Measurements from ENCODE around the gene PRMT7. TPM values are rescaled to one million over a fixed set of nuclear protein-coding genes. Genes with fewer than 3 reads are reported as not detected.
A peak's percentile ranks its signal among the peaks of the same experiment; 100 is the strongest.

The PRMT7 gene
- total and polyA plus RNA-seq, 4 donors = 11.0 to 99.2 (median 31.6) TPM

DNA sequence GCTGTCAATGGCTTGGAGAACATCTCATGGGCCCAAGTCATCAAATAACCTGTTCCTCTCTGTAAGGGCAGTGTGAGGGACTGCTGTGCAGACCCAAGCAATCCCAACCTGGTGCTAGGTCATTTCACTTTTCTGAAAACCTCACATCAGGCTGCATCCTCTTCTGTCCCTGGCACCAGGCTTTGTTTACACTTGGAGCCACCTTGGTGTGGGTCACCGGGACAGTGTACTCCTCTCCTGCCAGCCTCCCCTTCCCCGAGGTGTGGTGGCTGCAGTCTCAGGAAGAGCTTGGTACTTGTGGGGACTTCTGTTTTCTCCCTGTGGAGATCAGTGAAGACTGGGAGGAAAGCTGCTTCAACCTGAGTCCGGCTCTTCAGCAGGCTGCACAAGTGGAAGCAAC lies 12.5 kb upstream of the PRMT7 start:
- no peaks in the 10 kb centered on the region for H3K9me3 ChIP-seq (ENCODE audit: control insufficient read depth, low read length)
- H3K27ac ChIP-seq (ENCODE audit: low read depth in 1 of 2, low read length in 2 of 2) = peak overlapping the region in 1 of 2 donors; percentile 36
- intact Hi-C loops (cut with DNase I) = no loop called here
- 82 to 88% methylated on average over 3 of the region's 3 CpGs for WGBS, 2 donors
- ATAC-seq (ENCODE audit: low FRiP score) (no peak), DNase-seq (no peak)
- no peaks in the 10 kb centered on the region for H3K27me3 ChIP-seq (ENCODE audit: control insufficient read depth in 1 of 2, insufficient read depth in 2 of 2, low read length in 1 of 2)
- no peaks in the 10 kb centered on the region for H3K4me1 ChIP-seq (ENCODE audit: control insufficient read depth in 1 of 2, insufficient read depth in 2 of 2, low read length in 2 of 2)
- peaks cover 5 to 14% of the 10 kb centered on the region in 2 donors for H3K36me3 ChIP-seq (ENCODE audit: control insufficient read depth in 1 of 2, insufficient read depth in 2 of 2, low read length in 1 of 2)
- no peak overlapping the region for H3K4me3 ChIP-seq (ENCODE audit: low read length in 2 of 2)

DNA sequence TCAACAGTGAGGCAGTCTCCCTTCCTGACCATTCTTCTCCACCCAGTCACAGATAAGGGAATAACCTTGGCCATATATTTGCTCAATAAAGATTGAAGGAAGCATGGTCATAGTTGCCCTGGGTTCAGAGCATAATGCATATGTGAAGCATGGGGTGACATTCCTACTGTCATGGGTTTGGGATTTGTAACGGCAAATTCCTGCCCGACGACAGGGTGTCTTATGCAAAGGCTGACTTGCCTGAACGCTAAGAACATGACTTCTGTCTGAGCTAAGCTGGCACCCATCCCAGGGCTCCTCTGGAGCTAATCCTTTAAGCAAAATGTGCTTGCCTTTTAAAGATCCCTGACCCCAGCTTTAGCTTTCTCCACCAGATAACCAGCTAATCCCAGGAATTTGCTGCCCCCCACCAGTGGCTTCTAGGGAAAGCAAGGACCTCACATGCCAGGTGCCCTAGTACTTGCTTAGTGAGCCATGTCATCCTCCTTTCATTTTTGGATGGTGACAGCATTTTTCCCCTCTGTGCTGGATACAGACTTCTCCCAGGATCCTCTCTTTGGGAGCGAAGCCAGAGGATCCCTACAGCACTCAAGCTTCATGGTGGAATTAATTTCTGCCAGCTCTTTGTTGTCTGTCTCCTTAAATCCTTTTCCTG lies 11.8 kb upstream of the PRMT7 start:
- H3K4me1 ChIP-seq (ENCODE audit: control insufficient read depth in 1 of 2, insufficient read depth in 2 of 2, low read length in 2 of 2) = no peaks in the 10 kb centered on the region
- H3K4me3 ChIP-seq (ENCODE audit: low read length in 2 of 2) = no peak overlapping the region
- 16 to 24% methylated on average over 5 of the region's 5 CpGs for WGBS, 2 donors
- DNase-seq (peak in 1 of 2 donors; percentile 73), ATAC-seq (ENCODE audit: low FRiP score) (peak; percentile 37)
- peaks cover 5 to 16% of the 10 kb centered on the region in 2 donors for H3K36me3 ChIP-seq (ENCODE audit: control insufficient read depth in 1 of 2, insufficient read depth in 2 of 2, low read length in 1 of 2)
- H3K27ac ChIP-seq (ENCODE audit: low read depth in 1 of 2, low read length in 2 of 2) = peak overlapping the region in 1 of 2 donors; percentile 23
- H3K27me3 ChIP-seq (ENCODE audit: control insufficient read depth in 1 of 2, insufficient read depth in 2 of 2, low read length in 1 of 2) = no peaks in the 10 kb centered on the region
- H3K9me3 ChIP-seq (ENCODE audit: control insufficient read depth, low read length) = no peaks in the 10 kb centered on the region
- intact Hi-C loops (cut with DNase I) = no loop called here

DNA sequence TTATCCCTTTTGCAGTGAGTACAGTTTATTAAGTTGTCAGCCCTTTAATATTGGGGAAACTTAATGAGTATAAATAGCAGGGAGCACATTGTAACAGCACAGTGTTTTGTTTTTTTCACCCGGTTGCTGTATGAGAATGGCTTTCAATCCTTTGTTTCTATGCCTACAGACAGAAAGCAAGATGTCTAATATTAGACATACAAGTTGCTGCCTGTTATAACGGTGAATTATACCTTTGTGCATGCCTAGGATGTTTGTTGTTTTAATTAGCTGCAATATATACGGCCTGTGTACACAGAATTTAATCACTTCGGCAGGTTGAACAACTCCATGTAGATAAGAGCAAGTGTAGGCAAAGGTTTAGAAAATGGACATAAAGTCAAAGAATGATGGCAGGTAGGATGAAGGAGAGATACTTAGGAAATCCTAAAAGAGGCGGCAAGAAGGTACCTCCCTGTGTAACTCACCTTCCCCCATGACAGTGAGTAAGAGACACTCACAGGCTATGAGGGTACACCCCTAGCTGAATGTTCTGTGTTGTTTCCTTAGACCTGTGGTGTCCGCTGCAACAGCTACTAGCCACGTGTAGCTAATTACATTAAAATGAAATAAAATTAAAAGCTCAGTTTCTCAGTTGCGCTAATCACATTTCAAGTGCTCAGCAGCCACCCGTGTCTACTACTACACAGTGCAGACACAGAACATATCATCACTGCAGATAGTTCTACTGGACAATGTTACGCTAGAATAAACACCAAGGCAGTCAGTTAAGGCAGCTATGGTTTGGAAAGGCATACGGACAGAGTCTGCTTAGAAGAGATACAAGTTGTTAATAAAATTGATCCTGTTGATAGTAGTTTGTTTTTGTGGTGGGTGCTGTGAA lies 11.0 kb upstream of the PRMT7 start:
- DNase-seq (no peak), ATAC-seq (ENCODE audit: low FRiP score) (no peak)
- no peak overlapping the region for H3K4me3 ChIP-seq (ENCODE audit: low read length in 2 of 2)
- 68 to 70% methylated on average over 11 of the region's 11 CpGs for WGBS, 2 donors
- peaks cover 5 to 16% of the 10 kb centered on the region in 2 donors for H3K36me3 ChIP-seq (ENCODE audit: control insufficient read depth in 1 of 2, insufficient read depth in 2 of 2, low read length in 1 of 2)
- no peaks in the 10 kb centered on the region for H3K9me3 ChIP-seq (ENCODE audit: control insufficient read depth, low read length)
- intact Hi-C loops (cut with DNase I) = no loop called here
- H3K27ac ChIP-seq (ENCODE audit: low read depth in 1 of 2, low read length in 2 of 2) = no peak overlapping the region
- no peaks in the 10 kb centered on the region for H3K27me3 ChIP-seq (ENCODE audit: control insufficient read depth in 1 of 2, insufficient read depth in 2 of 2, low read length in 1 of 2)
- H3K4me1 ChIP-seq (ENCODE audit: control insufficient read depth in 1 of 2, insufficient read depth in 2 of 2, low read length in 2 of 2) = no peaks in the 10 kb centered on the region

DNA sequence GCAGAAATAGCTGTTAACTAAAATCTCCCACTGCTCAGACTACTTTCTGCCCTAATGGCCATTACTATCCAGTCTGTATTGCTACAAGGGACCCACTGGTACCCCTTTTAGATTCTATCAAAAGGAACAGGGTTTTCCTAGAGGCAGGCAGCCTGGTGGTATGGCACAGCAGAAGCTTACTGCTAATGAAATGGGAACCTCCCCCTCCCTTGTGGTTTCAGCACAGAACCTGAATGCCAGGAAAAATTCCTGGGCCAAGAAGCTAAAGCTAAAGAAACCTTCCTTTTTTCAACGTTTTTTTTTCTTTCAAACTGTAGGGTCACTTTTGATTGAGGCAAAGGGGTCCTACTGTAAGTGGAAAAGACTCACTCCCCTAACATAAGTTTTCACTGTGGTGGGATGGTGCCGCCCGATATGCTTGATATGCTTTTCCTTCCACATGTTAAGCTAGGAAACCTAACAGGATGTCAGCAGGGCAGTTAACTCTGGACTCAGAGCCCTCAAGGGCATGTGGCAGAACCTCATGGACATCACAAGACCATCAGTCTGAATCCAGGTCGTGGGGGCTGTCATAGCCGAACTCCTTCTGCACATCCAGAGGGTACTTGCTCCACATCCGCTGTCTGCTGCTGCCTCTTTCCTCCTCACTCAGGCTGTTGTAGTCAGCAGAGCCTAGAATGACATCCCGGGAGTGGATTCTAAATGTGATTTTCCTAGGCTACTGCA lies 9.9 kb upstream of the PRMT7 start:
- intact Hi-C loops (cut with DNase I) = no loop called here
- no peaks in the 10 kb centered on the region for H3K4me1 ChIP-seq (ENCODE audit: control insufficient read depth in 1 of 2, insufficient read depth in 2 of 2, low read length in 2 of 2)
- no peaks in the 10 kb centered on the region for H3K9me3 ChIP-seq (ENCODE audit: control insufficient read depth, low read length)
- DNase-seq = no peak
- H3K4me3 ChIP-seq (ENCODE audit: low read length in 2 of 2) = no peak overlapping the region
- no peaks in the 10 kb centered on the region for H3K27me3 ChIP-seq (ENCODE audit: control insufficient read depth in 1 of 2, insufficient read depth in 2 of 2, low read length in 1 of 2)
- WGBS, 2 donors = 76 to 79% methylated on average over 7 of the region's 7 CpGs
- no peak for ATAC-seq (ENCODE audit: low FRiP score)
- H3K36me3 ChIP-seq (ENCODE audit: control insufficient read depth in 1 of 2, insufficient read depth in 2 of 2, low read length in 1 of 2) = peaks cover 10 to 16% of the 10 kb centered on the region in 2 donors
- no peak overlapping the region for H3K27ac ChIP-seq (ENCODE audit: low read depth in 1 of 2, low read length in 2 of 2)

DNA sequence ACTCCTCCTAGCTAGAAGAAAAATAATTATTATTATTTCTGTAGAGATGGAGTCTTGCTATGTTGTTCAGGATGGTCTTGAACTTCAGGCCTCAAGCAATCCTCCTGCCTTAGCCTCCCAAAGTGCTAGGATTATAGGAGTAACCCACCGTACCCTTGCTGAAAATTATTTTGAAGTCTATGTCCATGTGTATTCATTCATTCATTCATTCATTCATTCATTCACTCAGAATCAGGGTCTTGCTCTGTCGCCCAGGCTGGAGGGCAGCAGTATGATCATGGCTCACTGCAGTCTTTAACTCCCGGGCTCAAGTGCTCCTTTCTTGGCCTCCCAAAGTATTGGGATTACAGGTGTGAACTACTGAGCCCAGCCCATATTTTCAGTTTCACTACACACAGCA lies 4.2 kb upstream of the PRMT7 start:
- H3K27ac ChIP-seq (ENCODE audit: low read depth in 1 of 2, low read length in 2 of 2) = no peak overlapping the region
- WGBS, 2 donors = 90 to 94% methylated on average over 3 of the region's 3 CpGs
- ATAC-seq (ENCODE audit: low FRiP score) (no peak), DNase-seq (no peak)
- no peak overlapping the region for H3K4me3 ChIP-seq (ENCODE audit: low read length in 2 of 2)
- intact Hi-C loops (cut with DNase I) = no loop called here
- H3K27me3 ChIP-seq (ENCODE audit: control insufficient read depth in 1 of 2, insufficient read depth in 2 of 2, low read length in 1 of 2) = no peaks in the 10 kb centered on the region
- peaks cover 5 to 7% of the 10 kb centered on the region in 2 donors for H3K36me3 ChIP-seq (ENCODE audit: control insufficient read depth in 1 of 2, insufficient read depth in 2 of 2, low read length in 1 of 2)
- H3K9me3 ChIP-seq (ENCODE audit: control insufficient read depth, low read length) = no peaks in the 10 kb centered on the region
- H3K4me1 ChIP-seq (ENCODE audit: control insufficient read depth in 1 of 2, insufficient read depth in 2 of 2, low read length in 2 of 2) = peaks cover 0 to 6% of the 10 kb centered on the region in 2 donors

DNA sequence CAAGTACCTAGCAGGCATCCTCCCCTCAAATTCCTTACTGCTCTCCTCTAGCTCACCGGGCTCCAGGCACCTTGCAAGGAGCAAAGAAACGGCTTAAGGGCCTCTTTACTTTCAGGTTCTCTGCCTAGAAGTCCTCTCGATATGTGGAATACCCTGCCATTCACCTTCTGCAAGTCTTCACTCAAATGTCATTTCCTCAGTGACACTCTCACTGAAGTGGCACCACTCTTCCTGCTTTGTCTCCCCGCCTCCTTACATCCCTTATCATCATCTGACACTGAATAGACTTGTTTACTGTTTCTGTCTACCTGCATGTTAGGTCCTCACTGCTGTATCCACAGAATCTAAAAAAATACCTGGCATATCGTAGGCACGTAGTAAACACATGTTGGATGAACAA lies 1.0 kb upstream of the PRMT7 start:
- H3K27me3 ChIP-seq (ENCODE audit: control insufficient read depth in 1 of 2, insufficient read depth in 2 of 2, low read length in 1 of 2) = no peaks in the 10 kb centered on the region
- no peak overlapping the region for H3K27ac ChIP-seq (ENCODE audit: low read depth in 1 of 2, low read length in 2 of 2)
- peak overlapping the region in 1 of 2 donors; percentile 73 for H3K4me3 ChIP-seq (ENCODE audit: low read length in 2 of 2)
- no peak for DNase-seq
- ATAC-seq (ENCODE audit: low FRiP score) = no peak
- peaks cover 0 to 5% of the 10 kb centered on the region in 2 donors for H3K36me3 ChIP-seq (ENCODE audit: control insufficient read depth in 1 of 2, insufficient read depth in 2 of 2, low read length in 1 of 2)
- no peaks in the 10 kb centered on the region for H3K9me3 ChIP-seq (ENCODE audit: control insufficient read depth, low read length)
- H3K4me1 ChIP-seq (ENCODE audit: control insufficient read depth in 1 of 2, insufficient read depth in 2 of 2, low read length in 2 of 2) = peaks cover 0 to 6% of the 10 kb centered on the region in 2 donors
- intact Hi-C loops (cut with DNase I) = loop anchor here (5.0 kb wide), 2 partner anchors 47 to 62 kb away; partner anchors contain the start of genes PLA2G15 (in 1 of the 2) and SLC7A6 (in 1 of the 2)
- 45 to 48% methylated on average over 6 of the region's 6 CpGs for WGBS, 2 donors

DNA sequence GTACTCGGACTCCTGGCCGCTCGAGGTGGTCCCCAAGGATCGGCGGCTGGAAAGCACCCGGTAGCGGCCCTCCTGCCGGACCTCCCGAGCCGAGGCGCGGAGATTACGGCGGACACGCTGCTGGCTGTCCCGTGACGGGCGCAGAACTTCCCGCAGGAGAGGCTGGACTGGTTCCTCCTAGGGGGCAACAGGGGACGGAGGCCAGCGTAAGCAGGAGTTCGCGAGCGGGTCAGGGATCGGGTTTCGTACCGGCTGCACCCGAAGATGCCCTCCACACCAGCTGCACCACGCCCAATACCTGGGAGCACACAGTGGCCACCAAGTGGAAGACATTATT lies 414 bp upstream of the PRMT7 start:
- peak; percentile 55 for ATAC-seq (ENCODE audit: low FRiP score)
- peaks cover 0 to 2% of the 10 kb centered on the region in 2 donors for H3K36me3 ChIP-seq (ENCODE audit: control insufficient read depth in 1 of 2, insufficient read depth in 2 of 2, low read length in 1 of 2)

DNA sequence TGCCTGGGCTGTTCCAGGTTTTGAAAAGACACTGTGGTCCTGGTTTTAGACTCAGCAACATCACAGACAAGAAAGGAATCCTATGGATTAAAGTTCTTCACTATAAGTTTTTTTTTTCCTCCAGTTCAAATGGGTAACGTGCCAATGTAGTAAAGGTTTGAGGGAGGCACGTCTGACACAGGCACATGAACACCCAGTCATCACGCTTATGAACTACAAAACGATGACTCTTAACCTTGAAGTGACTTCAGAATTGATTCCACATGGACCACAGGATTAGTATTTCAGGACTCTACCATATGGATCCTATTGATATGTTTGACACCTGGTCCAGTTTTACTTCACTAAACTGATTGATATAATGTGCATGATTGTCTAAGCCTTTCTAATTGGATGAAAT lies 2.3 kb downstream of the PRMT7 start:
- DNase-seq (no peak), ATAC-seq (ENCODE audit: low FRiP score) (no peak)
- Histone ChIP-seq H3K9me3 (ENCODE audit: control insufficient read depth, low read length) (no peaks in the 10 kb centered on the region), H3K4me1 (ENCODE audit: control insufficient read depth in 1 of 2, insufficient read depth in 2 of 2, low read length in 2 of 2) (peaks cover 0 to 6% of the 10 kb centered on the region in 2 donors), H3K36me3 (ENCODE audit: control insufficient read depth in 1 of 2, insufficient read depth in 2 of 2, low read length in 1 of 2) (peaks cover 2 to 5% of the 10 kb centered on the region in 2 donors), H3K4me3 (ENCODE audit: low read length in 2 of 2) (no peak overlapping the region), H3K27ac (ENCODE audit: low read depth in 1 of 2, low read length in 2 of 2) (no peak overlapping the region), H3K27me3 (ENCODE audit: control insufficient read depth in 1 of 2, insufficient read depth in 2 of 2, low read length in 1 of 2) (no peaks in the 10 kb centered on the region)
- 68 to 78% methylated on average over 4 of the region's 4 CpGs for WGBS, 2 donors
- intact Hi-C loops (cut with DNase I) = loop anchor here (5.0 kb wide), 2 partner anchors 51 to 66 kb away; partner anchors contain the start of genes PLA2G15 (in 1 of the 2) and SLC7A6 (in 1 of the 2)

More for the DNA sequence above, 414 bp upstream of the PRMT7 start:
- intact Hi-C loops (cut with DNase I) = loop anchor here (5.0 kb wide), 2 partner anchors 48 to 63 kb away; partner anchors contain the start of genes PLA2G15 (in 1 of the 2) and SLC7A6 (in 1 of the 2)
- no peaks in the 10 kb centered on the region for H3K9me3 ChIP-seq (ENCODE audit: control insufficient read depth, low read length)
- peak overlapping the region in 1 of 2 donors; percentile 11 for H3K27ac ChIP-seq (ENCODE audit: low read depth in 1 of 2, low read length in 2 of 2)
- H3K4me3 ChIP-seq (ENCODE audit: low read length in 2 of 2) = peak overlapping the region; percentile 73
- DNase-seq = peak; percentile 67 to 77
- no peaks in the 10 kb centered on the region for H3K27me3 ChIP-seq (ENCODE audit: control insufficient read depth in 1 of 2, insufficient read depth in 2 of 2, low read length in 1 of 2)
- WGBS, 2 donors = 0% methylated on average over 29 of the region's 29 CpGs
- H3K4me1 ChIP-seq (ENCODE audit: control insufficient read depth in 1 of 2, insufficient read depth in 2 of 2, low read length in 2 of 2) = peaks cover 0 to 6% of the 10 kb centered on the region in 2 donors
